CD4-positive, alpha-beta T cell treated with Interleukin-15 for 4 hours (primary cell): Measurements from ENCODE around the gene MAPK1.
"Not testable (repeated sequence)": the region's sequence is repeated elsewhere in the genome, so short reads cannot be mapped to it uniquely, and the experiment has no call there.

Source experiments
- DNase-seq: peaks from one replicate; pipeline ENCODE4 v3.0.0-alpha.2; 2020; ENCODE audit warnings: low spot score

Gene MAPK1

DNA sequence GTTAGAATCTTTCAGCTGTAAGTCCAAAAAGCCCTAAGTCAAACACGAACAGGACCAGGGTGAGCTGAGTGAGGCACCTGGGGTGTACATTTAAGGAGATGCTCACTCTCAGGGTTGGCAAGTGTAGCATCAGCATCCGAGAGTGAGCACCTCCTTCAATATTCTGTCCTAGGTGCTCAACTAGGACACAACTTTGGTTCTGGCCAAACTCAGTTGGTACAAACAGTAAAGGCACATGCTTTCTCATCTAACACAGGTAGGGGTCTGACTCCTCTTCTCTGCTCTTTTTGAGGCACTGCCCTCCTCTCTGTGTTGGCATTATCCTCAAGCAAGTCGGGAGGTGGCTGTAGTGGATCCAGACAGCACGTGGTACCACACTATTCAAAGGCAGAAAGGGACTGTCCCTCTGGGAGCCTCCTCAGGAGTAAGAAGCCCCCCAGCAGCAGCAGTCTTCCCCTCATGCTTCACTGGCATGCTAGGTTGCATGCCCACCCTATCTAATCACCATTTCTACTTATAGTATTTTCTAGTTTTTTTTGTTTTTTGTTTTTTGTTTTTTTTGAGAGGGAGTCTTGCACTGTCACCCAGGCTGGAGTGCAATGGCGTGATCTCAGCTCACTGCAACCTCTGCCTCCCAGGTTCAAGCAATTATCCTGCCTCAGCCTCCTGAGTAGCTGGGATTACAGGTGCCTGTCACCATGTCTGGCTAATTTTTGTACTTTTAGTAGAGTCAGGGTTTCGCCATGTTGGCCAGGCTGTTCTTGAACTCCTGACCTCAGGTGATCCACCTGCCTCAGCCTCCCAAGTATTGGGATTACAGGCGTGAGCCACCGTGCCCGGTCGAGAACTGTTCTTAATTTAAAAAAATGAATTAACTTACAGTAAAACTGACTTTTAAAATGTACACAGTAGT lies 14.7 kb upstream of the MAPK1 start:
- DNase-seq = no peak

DNA sequence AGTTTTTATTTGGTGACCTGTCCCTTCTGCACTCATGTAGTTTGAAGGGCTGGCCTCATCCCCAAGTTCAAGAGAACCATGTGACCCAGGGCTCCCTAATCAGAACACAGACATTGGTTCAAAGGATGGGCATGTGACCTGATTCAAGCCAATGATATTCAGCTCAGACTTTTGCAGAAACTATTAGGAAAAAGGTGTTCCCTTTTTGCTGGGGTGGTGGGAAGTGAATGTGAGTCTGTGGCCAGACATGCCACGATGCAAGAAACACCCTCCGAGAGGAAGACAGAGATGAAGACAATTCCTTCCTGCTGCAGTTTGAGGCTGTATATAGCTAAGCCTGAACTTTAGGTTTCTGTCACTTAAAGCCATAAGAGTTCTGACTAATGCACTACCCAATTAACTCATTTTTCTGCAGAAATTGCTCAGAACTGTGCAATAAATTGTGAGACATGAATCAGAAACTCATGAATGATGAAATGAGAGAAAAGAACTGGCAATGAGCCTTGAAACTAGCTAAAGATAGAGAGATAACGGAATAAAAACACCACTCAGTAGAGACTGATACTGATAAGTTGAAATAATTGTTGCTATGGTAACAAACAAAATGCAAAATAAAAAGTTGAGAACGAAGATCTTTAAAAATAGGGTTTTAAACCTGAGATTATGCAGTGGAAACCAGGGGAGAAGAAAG lies 9.2 kb upstream of the MAPK1 start:
- peak; percentile 64 for DNase-seq

DNA sequence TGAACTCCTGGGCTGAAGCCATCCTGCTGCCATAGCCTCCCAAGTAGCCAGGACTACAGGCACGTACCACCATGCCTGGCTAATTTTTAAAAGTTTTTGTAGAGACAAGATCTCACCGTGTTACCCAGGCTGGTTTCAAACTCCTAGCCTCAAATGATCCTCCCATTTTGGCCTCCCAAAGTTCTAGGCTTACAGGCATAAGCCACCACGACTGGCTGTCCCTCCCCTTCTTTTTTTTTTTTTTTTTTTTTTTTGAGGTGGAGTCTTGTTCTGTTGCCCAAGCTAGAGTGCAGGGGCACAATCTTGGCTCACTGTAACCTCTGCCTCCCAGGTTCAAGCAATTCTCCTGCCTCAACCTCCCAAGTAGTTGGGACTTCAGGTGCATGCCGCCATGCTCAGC lies 7.5 kb upstream of the MAPK1 start:
- not testable (repeated sequence) for DNase-seq

DNA sequence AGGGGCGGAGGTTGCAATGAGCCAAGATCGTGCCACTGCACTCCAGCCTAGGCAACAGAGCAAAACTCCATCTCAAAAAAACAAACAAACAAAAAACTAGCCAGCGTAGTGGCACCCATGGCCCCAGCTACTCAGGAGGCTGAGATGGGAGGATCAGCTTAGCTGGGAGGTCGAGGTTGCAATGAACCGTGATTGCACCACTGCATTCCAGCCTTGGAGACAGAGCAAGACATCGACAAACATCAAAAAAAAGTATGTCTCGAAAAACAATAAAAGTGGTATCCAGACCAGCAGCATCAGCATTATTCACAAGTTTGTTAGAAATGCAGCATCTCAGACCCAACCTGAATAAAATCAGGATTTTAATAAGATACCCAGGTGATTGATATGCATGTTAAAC lies 6.2 kb upstream of the MAPK1 start:
- no peak for DNase-seq

DNA sequence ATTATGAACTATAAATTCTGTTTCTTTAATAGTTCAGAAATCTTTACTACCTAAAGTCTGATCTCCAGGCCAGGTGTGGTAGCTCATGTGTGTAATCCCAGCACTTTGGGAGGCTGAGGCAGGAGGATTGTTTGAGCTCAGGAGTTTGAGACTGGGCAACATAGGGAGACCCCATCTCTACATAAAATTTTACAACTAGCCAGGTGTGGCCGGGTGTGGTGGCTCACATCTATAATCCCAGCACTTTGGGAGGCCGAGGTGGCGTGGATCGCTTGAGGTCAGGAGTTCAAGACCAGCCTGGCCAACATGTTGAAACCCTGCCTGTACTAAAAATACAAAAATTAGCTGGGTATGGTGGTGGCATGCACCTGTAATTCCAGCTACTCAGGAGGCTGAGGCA lies 5.3 kb upstream of the MAPK1 start:
- not testable (repeated sequence) for DNase-seq

DNA sequence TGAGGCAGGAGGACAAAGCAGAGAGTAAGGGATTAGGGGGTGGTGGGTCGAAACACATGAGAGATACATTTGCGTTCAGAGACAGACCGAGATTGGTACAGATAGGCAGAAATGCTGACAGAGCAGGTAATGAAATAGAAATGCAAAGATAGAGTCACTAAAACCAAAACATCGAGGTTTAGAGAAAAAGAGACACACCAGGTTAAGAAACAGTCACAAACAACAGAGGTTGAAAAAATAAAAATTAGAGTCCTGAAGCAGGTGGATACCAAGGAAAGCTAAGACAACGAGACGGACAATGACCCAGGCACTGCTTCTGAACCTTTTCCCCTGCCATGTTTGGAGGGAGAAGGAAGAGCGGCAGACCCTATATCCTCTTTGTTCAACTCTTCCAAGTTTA lies 1.2 kb upstream of the MAPK1 start:
- no peak for DNase-seq

DNA sequence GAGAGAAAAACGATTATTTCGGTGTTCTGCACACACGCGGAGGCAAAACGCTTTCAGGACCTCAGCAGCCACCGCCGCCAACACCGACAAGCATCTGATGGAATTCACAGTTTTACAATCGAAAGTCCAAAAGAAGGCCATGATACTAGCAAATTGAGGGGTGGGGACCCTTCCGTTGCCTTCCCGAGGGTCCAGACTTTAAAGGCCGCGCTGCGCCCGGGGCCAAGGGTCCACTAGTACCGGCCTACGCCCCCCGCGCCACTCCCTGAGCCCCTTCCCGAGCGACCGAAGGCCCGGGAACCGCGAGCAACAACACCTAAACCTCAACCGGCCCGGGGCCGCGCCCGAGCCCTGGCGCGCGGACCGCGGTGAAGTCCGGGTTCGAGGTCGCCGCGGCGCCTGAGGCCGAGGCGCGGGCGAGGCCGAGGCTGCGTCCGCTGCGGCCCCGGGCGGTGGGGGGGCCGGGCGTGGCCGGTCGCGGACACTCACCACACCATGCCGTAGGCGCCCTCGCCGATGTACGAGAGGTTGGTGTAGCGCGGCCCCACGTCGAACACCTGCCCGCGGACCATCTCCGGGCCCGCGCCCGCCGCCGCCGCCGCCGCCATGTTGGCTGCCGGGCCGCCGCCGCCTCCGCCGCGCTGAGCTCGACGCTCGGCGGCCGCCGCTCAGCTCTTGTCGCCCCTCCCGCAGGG lies 465 bp downstream of the MAPK1 start:
- no peak for DNase-seq

DNA sequence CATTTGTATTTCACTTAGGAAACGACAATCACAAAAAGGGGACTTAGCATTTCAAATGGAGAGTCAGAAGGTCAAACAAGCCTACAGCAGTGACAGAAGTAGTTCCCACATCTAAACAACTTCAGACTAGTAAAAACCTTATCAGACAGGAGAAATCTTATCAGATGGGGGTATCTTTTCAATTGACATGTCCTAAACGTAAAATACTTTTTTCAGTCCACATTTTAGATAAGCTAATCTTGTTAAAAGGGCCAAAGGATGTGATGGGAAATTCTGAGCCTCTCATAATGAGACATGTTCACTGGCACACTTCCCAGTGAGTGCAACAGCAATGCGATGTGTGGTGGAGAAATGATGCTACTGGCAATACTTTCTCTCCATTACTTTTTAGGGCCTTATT lies 2.4 kb downstream of the MAPK1 start:
- peak; percentile 20 for DNase-seq

DNA sequence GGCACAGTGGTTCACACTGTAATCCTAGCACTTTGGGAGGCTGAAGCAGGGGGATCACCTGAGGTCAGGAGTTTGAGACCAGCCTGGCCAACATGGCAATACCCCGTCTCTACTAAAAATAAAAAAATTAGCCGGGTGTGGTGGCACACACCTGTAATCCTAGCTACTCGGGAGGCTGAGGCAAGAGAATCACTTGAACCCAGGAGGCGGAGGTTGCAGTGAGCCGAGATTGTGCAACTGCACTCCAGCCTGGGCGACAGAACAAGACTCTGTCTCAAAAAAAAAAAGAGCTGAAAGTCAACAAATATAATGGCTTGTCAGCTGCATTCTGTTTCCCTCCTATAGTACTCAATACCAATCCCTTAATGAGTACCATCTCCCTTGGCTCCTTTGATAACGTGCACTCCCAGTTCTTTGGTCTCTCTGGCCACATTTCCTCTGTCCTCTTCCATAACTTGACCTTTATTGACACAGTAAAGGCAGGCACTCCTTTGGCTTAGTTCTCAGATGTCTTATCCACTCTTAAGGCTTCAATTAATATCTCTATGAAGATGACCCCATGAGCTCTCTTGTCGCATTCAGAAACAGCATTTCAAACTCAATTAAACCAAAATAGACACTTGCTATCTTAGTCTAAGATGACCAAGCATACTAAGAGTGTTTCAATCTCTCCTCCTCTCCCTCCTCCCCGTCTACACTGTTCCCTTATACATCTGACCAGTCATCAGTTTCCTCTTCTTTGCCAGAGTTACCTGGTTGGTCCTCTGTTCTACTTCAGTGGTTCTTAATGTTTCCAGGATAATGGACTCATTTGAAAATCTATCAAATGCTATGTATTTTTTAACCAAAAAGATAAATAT lies 4.8 kb downstream of the MAPK1 start:
- DNase-seq = no peak

DNA sequence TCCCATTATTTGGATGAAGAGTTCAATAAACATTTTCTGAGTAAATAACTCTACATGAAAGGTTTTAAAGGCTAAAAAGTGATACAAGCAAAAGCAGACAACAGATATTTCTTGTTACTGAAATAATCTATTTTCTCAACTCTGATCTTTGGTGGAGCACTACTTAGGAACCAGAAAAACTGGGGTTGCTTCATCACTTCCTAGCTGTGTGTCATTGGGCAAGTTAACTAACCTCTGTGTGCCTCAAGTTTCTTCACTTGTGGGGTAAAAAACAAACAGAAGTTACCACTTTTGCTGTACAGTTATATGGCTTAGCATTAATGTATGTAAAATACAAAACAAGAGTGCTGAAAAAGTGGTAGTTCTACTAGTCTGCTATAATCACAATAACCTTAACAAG lies 5.6 kb downstream of the MAPK1 start:
- DNase-seq = peak; percentile 14

DNA sequence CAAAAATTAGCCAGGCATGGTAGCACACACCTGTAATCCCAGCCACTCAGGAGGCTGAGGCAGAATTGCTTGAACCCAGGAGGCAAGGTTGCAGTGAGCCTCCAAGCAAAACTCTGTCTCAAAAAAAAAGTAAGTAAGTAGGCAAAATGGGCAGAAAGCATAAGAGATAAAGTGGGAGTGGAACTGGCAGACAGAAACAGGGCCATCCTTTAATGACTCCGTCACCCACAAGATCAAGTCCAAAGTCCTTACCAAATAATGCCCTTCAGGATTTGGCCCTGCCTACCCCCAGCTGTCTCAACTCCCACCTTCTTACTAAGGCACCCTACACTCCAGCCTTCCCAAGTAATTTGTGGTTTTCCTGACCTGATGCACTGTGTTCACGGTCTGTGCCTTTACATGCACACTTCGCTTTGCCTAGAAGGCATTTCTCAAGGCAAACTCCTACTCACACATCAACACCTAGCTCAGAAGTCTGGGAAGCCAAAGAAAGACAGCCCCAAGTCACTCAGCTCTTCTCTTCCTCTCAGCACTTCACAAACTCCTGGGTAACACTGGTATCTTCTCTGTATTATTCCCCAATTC lies 6.1 kb downstream of the MAPK1 start:
- no peak for DNase-seq

DNA sequence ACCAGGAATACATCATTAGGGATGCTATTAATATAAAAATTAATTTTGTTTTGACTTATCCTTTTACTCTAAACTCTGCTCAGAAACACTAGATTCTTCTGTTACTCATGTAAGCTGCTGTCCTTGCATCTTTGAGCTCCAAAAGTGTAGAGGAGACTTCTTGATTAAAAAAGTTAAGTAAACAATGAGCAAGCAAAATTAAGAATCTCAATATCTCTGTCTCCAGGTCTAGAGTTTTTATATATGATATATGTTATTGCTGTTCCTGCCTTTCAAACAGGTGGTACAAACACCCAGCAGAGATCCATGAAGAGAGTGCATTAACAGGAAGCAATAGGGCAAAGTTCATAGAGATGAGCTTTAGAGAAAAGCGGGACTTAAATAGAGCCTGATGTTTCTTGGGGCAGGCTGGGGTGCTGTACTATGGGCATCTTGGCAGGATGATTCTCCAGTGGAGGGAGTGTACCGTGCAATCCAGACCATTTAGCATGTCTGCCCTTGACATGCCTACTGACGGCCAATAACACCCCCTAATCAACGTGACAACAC lies 6.9 kb downstream of the MAPK1 start:
- no peak for DNase-seq

DNA sequence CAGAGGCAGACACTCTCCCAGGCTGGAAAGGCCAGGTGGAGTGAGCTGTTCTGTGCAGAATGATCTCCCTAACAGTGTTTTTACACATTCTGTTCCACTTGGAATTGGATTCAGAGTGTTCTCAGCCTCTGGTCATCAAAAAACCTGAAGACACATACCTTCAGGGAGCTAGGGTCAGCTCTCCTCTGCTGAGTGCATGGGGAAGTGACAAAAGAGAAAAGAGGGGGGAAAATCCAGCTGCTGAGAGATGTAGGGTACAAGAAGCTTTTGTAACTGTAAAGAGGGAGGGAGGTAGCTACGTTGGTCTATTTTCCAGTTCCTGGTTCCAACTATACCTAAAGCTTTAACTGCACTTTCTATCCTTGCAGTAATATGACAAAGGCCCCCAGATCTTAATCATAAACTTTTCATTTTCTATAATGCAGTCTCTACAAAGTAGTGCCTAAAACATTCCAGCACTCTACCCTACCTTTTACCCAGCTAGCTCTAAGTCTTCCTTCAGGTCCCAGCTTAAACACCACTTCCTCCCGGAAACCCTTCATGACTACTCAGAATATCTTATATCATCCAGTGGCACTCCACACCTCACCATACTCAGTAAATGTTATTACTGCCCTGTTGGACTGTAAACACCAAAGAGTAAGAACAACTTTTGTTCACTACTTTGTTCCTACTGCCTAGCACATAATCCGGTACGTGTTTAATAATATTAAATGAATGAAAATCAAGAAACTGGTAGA lies 9.2 kb downstream of the MAPK1 start:
- no peak for DNase-seq

DNA sequence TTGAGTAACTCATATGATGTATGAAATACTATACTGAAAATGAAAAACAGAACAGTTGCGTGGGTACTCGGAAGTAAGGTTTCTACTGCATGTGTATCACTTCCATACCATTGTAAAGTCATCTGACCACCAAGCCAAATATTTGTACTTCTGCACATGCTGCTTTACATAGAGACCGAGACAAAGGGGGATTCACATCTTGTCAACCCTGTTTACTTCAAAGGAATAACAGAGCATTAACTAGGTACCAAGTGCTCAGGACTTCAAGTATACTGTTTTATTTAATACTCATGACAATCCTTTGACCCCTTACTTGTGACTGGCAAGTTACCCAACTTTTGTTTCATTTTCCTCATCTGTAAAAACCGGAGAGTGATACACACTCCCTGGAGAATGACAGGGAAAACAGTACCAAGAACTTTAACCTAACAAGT lies 9.9 kb downstream of the MAPK1 start:
- no peak for DNase-seq

DNA sequence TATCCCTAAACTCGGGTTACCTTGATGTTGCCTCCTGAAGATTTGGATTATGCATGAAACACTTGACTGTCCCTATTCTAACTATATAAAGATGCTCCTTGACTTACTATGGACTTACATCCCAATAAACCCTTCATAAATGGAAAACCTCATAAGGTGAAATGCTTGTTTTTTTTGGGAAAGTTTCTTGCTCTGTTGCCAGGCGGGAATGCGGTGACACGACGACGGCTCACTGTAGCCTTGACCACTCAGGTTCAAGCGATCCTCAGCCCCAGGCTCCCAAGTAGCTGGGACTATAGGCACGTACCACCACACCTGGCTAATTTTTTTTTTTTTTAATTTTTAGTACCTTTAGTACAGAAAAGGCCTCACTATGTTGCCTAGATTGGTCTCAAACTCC lies 10.6 kb downstream of the MAPK1 start:
- no peak for DNase-seq

DNA sequence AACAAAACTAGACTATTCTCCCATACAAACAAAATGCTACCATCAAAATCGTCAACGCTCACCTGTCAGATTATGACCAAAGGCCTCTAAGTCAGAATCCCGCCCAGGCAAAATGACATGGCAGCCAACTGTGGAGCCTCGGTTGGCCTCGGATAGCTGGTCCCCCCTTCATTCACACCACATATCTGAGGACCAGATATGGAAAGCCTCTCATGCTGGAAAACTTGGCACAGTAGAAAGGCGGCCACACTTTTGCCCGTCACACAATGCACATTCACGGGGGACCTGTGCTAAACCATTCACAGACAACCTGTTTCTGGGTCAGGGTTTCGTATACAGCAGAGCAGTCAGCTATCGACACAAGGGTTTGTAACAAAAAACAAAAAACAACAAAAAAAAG lies 11.2 kb downstream of the MAPK1 start:
- no peak for DNase-seq

DNA sequence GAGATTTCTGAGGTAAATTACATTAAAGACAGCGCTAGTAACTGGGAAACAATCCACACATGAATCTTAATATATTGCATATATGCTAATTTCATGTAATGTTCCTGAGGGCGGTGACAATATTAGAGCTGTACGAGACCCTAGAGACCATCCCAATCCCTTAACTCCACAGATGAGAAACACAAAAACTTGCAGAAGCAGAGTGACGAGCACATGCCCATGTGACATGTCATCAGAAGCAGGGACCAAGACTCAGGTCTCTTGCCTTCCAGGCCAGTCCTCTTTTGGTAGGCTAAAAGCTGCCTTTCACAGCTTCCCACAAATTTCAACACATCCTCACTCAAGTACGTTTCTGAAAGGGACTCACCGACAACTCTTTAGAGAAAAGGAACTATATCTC lies 11.8 kb downstream of the MAPK1 start:
- DNase-seq = no peak

DNA sequence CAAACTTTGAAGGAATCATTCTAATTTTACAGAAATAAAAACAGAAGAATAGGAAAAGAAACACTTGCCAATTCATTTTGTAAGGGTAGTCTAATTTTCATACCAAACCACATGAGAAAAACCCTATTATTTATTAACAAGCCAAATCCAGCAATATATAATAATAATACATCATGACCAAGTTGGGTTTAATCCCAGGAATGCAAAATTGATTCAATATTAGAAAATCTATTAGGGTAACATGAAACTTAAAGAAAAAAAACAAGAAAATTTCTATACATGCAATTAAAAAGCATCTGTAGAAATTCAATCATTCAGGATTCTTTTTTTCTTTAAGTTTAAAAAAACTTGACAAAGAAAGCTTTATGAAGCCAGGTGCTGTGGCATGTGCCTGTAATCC lies 16.8 kb downstream of the MAPK1 start:
- DNase-seq = no peak

DNA sequence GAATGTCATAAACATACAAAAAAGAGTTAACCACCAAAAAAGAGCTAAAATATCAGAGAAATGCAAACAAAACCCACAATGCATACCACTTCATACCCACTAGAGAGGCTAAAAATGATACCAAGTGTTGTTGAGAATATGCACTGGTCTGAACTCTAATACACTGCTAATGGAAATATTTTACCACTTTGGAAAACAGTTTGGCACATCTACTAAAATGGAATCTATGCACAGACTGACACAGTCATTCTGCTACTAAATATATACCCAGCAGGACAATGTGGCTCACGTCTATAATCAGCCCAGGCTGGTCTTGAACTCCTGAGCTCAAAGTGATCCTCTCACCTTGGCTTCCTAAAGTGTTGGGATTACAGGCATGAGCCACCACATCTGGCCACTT lies 18.0 kb downstream of the MAPK1 start:
- DNase-seq = no peak

DNA sequence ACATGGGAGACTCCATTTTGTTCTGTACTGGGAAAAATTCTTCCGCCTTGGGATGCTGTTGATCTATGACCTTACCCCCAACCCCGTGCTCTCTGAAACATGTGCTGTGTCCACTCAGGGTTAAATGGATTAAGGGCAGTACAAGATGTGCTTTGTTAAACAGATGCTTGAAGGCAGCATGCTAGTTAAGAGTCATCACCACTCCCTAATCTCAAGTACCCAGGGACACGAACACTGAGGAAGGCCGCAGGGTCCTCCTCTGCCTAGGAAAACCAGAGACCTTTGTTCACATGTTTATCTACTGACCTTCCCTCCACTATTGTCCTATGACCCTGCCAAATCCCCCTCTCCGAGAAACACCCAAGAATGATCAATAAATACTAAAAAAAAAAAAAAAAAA lies 19.4 kb downstream of the MAPK1 start:
- not testable (repeated sequence) for DNase-seq
